Vagina (tissue), 2 donors: ENCODE measurements around the gene PGM1.

Source experiments
- CTCF ChIP-seq, 3 experiments: fragments of 450-650 bp in 2 of 3; fragments of 200-600 bp in 1 of 3; sonication (generic) in 1 of 3; IDR thresholded peaks; one replicate each; pipeline ENCODE4 v1.5.1; 2017 to 2019; ENCODE audit warnings: antibody characterized with exemption in 3 of 3, mild to moderate bottlenecking in 2 of 3, moderate library complexity in 2 of 3
- POLR2AphosphoS5 ChIP-seq, 2 donors: sonication (generic); formaldehyde crosslinking; IDR thresholded peaks; one replicate each; pipeline ENCODE4 v1.9.0; 2017; ENCODE audit warnings: antibody characterized with exemption in 2 of 2, mild to moderate bottlenecking in 2 of 2, low read depth in 1 of 2; ENCODE audit not compliant: insufficient read depth in 1 of 2

GRCh38 chr1:63642901-63643300, 49.7 kb downstream of the PGM1 start:
- no peak for TF ChIP-seq CTCF (IDR thresholded peaks at IDR 0.05)
- TF ChIP-seq POLR2AphosphoS5 (IDR thresholded peaks at IDR 0.05; ENCODE audit: insufficient read depth in 1 of 2, low read depth in 1 of 2): no peak
